ENCODE results near the gene ACLY. TPM values are rescaled to one million over a fixed set of nuclear protein-coding genes. Genes with fewer than 3 reads are reported as not detected.
"Not testable (repeated sequence)": the region's sequence is repeated elsewhere in the genome, so short reads cannot be mapped to it uniquely, and the experiment has no call there.

The ACLY gene
- total and polyA plus RNA-seq, 4 donors, result 14.8 to 106 (median 55.5) TPM

GRCh38 chr17:41840781-41841180 is 78.0 kb downstream of the ACLY start:
- H3K9me3 ChIP-seq (ENCODE audit: control insufficient read depth, low read length); H3K36me3 ChIP-seq (ENCODE audit: control insufficient read depth in 1 of 2, insufficient read depth in 2 of 2, low read length in 1 of 2); intact Hi-C loops (cut with DNase I); H3K4me3 ChIP-seq (ENCODE audit: low read length in 2 of 2); H3K4me1 ChIP-seq (ENCODE audit: control insufficient read depth in 1 of 2, insufficient read depth in 2 of 2, low read length in 2 of 2); H3K27ac ChIP-seq (ENCODE audit: low read depth in 1 of 2, low read length in 2 of 2); DNase-seq; H3K27me3 ChIP-seq (ENCODE audit: control insufficient read depth in 1 of 2, insufficient read depth in 2 of 2, low read length in 1 of 2); ATAC-seq (ENCODE audit: low FRiP score): not testable (repeated sequence)
- 95 to 98% methylated on average over 6 of the region's 6 CpGs for WGBS, 2 donors

GRCh38 chr17:41839448-41839847 is 79.3 kb downstream of the ACLY start:
- H3K4me1 ChIP-seq (ENCODE audit: control insufficient read depth in 1 of 2, insufficient read depth in 2 of 2, low read length in 2 of 2); ATAC-seq (ENCODE audit: low FRiP score); H3K9me3 ChIP-seq (ENCODE audit: control insufficient read depth, low read length); H3K4me3 ChIP-seq (ENCODE audit: low read length in 2 of 2); H3K27me3 ChIP-seq (ENCODE audit: control insufficient read depth in 1 of 2, insufficient read depth in 2 of 2, low read length in 1 of 2); H3K36me3 ChIP-seq (ENCODE audit: control insufficient read depth in 1 of 2, insufficient read depth in 2 of 2, low read length in 1 of 2); intact Hi-C loops (cut with DNase I); DNase-seq; H3K27ac ChIP-seq (ENCODE audit: low read depth in 1 of 2, low read length in 2 of 2): not testable (repeated sequence)
- WGBS, 2 donors, result 91 to 96% methylated on average over 2 of the region's 2 CpGs

GRCh38 chr17:41837761-41838538 is 80.8 kb downstream of the ACLY start, which contains the start of gene KLHL10:
Gene KLHL10 (plus strand): TSS chr17:41837825. CDS start chr17:41837933, 108 bp downstream.
- H3K4me1 ChIP-seq (ENCODE audit: control insufficient read depth in 1 of 2, insufficient read depth in 2 of 2, low read length in 2 of 2), result no peaks in the 10 kb centered on the region
- peak in 1 of 2 donors; percentile 28 for DNase-seq
- 94 to 96% methylated on average over 15 of the region's 15 CpGs for WGBS, 2 donors
- no peak within 1 kb of the TSS for H3K4me3 ChIP-seq (ENCODE audit: low read length in 2 of 2)
- H3K36me3 ChIP-seq (ENCODE audit: control insufficient read depth in 1 of 2, insufficient read depth in 2 of 2, low read length in 1 of 2), result no peaks in the 10 kb centered on the region
- ATAC-seq (ENCODE audit: low FRiP score), result no peak
- intact Hi-C loops (cut with DNase I), result loop anchor here in 1 of 2 donors (2.0 kb wide), 1 partner anchor 27 kb away; the partner anchor contains the start of gene KLHL11
- no peaks in the 10 kb centered on the region for H3K9me3 ChIP-seq (ENCODE audit: control insufficient read depth, low read length)
- H3K27ac ChIP-seq (ENCODE audit: low read depth in 1 of 2, low read length in 2 of 2), result no peak within 1 kb of the TSS
- H3K27me3 ChIP-seq (ENCODE audit: control insufficient read depth in 1 of 2, insufficient read depth in 2 of 2, low read length in 1 of 2), result no peaks in the 10 kb centered on the region

GRCh38 chr17:41836550-41837196 is 82.1 kb downstream of the ACLY start:
- peak in 1 of 2 donors; percentile 75 for DNase-seq
- intact Hi-C loops (cut with DNase I), result loop anchor here in 1 of 2 donors (2.0 kb wide), 1 partner anchor 28 kb away; the partner anchor contains the start of gene KLHL11
- no peaks in the 10 kb centered on the region for H3K9me3 ChIP-seq (ENCODE audit: control insufficient read depth, low read length)
- ATAC-seq (ENCODE audit: low FRiP score), result no peak
- H3K36me3 ChIP-seq (ENCODE audit: control insufficient read depth in 1 of 2, insufficient read depth in 2 of 2, low read length in 1 of 2), result no peaks in the 10 kb centered on the region
- peak overlapping the region in 1 of 2 donors; percentile 9 for H3K27ac ChIP-seq (ENCODE audit: low read depth in 1 of 2, low read length in 2 of 2)
- peak overlapping the region; percentile 44 to 54 for H3K4me3 ChIP-seq (ENCODE audit: low read length in 2 of 2)
- WGBS, 2 donors, result 36 to 37% methylated on average over 21 of the region's 21 CpGs
- H3K27me3 ChIP-seq (ENCODE audit: control insufficient read depth in 1 of 2, insufficient read depth in 2 of 2, low read length in 1 of 2), result no peaks in the 10 kb centered on the region
- H3K4me1 ChIP-seq (ENCODE audit: control insufficient read depth in 1 of 2, insufficient read depth in 2 of 2, low read length in 2 of 2), result no peaks in the 10 kb centered on the region

GRCh38 chr17:41835800-41836549 is 82.8 kb downstream of the ACLY start, which contains the start of gene NT5C3B:
Gene NT5C3B (minus strand): TSS chr17:41836232. CDS start chr17:41836193, 39 bp downstream.
- H3K27me3 ChIP-seq (ENCODE audit: control insufficient read depth in 1 of 2, insufficient read depth in 2 of 2, low read length in 1 of 2), result no peaks in the 10 kb centered on the region
- H3K4me3 ChIP-seq (ENCODE audit: low read length in 2 of 2), result peak within 1 kb of the TSS; percentile 44 to 54
- peak; percentile 73 to 91 for DNase-seq
- WGBS, 2 donors, result 0 to 1% methylated on average over 47 to 72 of the region's 72 CpGs
- H3K4me1 ChIP-seq (ENCODE audit: control insufficient read depth in 1 of 2, insufficient read depth in 2 of 2, low read length in 2 of 2), result no peaks in the 10 kb centered on the region
- peak within 1 kb of the TSS in 1 of 2 donors; percentile 11 for H3K27ac ChIP-seq (ENCODE audit: low read depth in 1 of 2, low read length in 2 of 2)
- H3K9me3 ChIP-seq (ENCODE audit: control insufficient read depth, low read length), result no peaks in the 10 kb centered on the region
- peaks cover 0 to 2% of the 10 kb centered on the region in 2 donors for H3K36me3 ChIP-seq (ENCODE audit: control insufficient read depth in 1 of 2, insufficient read depth in 2 of 2, low read length in 1 of 2)
- ATAC-seq (ENCODE audit: low FRiP score), result peak; percentile 90
- intact Hi-C loops (cut with DNase I), result loop anchor here in 1 of 2 donors (2.0 kb wide), 1 partner anchor 29 kb away; the partner anchor contains the start of gene KLHL11

- Histone ChIP-seq H3K27ac (ENCODE audit: low read depth in 1 of 2, low read length in 2 of 2) (peak overlapping the region in 1 of 2 donors; percentile 11), H3K36me3 (ENCODE audit: control insufficient read depth in 1 of 2, insufficient read depth in 2 of 2, low read length in 1 of 2) (peaks cover 0 to 2% of the 10 kb centered on the region in 2 donors), H3K27me3 (ENCODE audit: control insufficient read depth in 1 of 2, insufficient read depth in 2 of 2, low read length in 1 of 2) (no peaks in the 10 kb centered on the region), H3K4me3 (ENCODE audit: low read length in 2 of 2) (peak overlapping the region; percentile 44 to 54), H3K9me3 (ENCODE audit: control insufficient read depth, low read length) (no peaks in the 10 kb centered on the region), H3K4me1 (ENCODE audit: control insufficient read depth in 1 of 2, insufficient read depth in 2 of 2, low read length in 2 of 2) (no peaks in the 10 kb centered on the region)
- 10 to 11% methylated on average over 13 of the region's 13 CpGs for WGBS, 2 donors
- intact Hi-C loops (cut with DNase I), result no loop called here
- ATAC-seq (ENCODE audit: low FRiP score) (peak; percentile 70), DNase-seq (no peak)
Observed at GRCh38 chr17:41835214-41835799, 83.4 kb downstream of the ACLY start.

- H3K36me3 ChIP-seq (ENCODE audit: control insufficient read depth in 1 of 2, insufficient read depth in 2 of 2, low read length in 1 of 2), result peaks cover 4 to 10% of the 10 kb centered on the region in 2 donors
- WGBS, 2 donors, result 85 to 86% methylated on average over 10 of the region's 10 CpGs
- H3K27me3 ChIP-seq (ENCODE audit: control insufficient read depth in 1 of 2, insufficient read depth in 2 of 2, low read length in 1 of 2); H3K4me1 ChIP-seq (ENCODE audit: control insufficient read depth in 1 of 2, insufficient read depth in 2 of 2, low read length in 2 of 2); ATAC-seq (ENCODE audit: low FRiP score); H3K4me3 ChIP-seq (ENCODE audit: low read length in 2 of 2); H3K27ac ChIP-seq (ENCODE audit: low read depth in 1 of 2, low read length in 2 of 2); H3K9me3 ChIP-seq (ENCODE audit: control insufficient read depth, low read length); intact Hi-C loops (cut with DNase I): not testable (repeated sequence)
- peak in 1 of 2 donors; percentile 63 for DNase-seq
Observed at GRCh38 chr17:41829961-41830360, 88.8 kb downstream of the ACLY start.

Data from aorta (tissue), 5 donors.